GM12873 (cell line): Measurements from ENCODE around the gene EXOC6.

Experiments used
- CTCF ChIP-seq: IDR thresholded peaks from 2 replicates; pipeline ENCODE4 v1.5.1; 2012; ENCODE audit warnings: low read depth, mild to moderate bottlenecking, moderate library complexity, low read length, control low read depth; ENCODE audit not compliant: insufficient read depth; ENCODE audit errors: missing control alignments

EXOC6 gene

GRCh38 chr10:93074147-93074596 lies 225.9 kb downstream of the EXOC6 start:
- TF ChIP-seq CTCF: no peak

GRCh38 chr10:93074597-93075368 lies 226.5 kb downstream of the EXOC6 start:
- no peak for TF ChIP-seq CTCF

- TF ChIP-seq CTCF: no peak
Observed at GRCh38 chr10:93075369-93076221, 227.3 kb downstream of the EXOC6 start.

GRCh38 chr10:93076871-93077270 lies 228.6 kb downstream of the EXOC6 start:
- no peak for TF ChIP-seq CTCF

GRCh38 chr10:93077860-93078337 lies 229.6 kb downstream of the EXOC6 start:
- TF ChIP-seq CTCF: no peak

GRCh38 chr10:93079663-93080349 lies 231.5 kb downstream of the EXOC6 start:
- TF ChIP-seq CTCF: no peak
